ENCODE measurements around the gene GPSM1. TPM values are rescaled to one million over a fixed set of nuclear protein-coding genes. Genes with fewer than 3 reads are reported as not detected.

GPSM1 gene
- total RNA-seq, 1 experiment from 2014 or later, result 14.2 TPM

DNA sequence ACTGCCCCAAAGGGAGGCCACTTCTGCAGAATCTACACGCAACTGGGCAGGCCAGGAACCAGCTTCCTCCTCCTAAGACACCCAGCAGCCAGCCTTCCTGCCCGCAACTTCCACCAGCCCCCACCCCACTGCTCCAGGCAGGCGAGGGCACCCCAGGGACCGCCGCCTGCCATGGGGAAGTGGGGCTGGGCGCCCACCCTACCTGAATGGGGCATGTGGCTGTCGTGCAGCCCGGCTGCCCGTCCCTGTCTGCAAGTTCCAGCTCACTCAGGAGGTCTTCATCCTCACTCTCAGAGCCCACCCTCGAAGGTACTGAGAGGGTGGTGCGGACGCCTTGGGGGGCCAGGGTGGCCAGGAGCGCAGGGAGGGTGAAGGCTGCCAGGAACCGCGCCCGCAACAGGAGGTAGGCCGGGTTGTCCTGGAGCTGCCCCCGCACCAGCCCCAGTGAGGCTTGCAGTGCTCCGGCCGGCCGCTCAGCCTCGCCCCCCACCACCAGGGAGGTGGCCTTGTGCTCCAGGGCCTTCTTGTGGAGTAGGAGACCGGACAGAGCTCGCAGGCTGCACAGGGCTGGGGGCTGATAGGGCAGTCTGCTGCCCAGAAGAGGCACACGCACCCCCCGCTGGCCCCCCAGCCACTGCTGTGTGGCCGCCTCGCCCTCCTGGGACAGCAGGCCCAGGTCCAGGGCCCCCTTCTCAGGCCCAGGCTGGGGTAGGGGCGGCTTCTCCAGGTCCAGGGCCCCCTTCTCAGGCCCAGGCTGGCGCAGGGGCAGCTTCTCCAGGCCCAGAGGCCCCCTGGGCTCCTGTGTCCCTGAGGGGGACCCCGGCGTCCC is 50.2 kb downstream of the GPSM1 start:
- no peaks in the 10 kb centered on the region for H3K4me1 Mint-ChIP-seq
- POLR2A ChIA-PET, result interaction anchor here (0.8 kb wide), 1 partner anchor 247 kb away, joined by 3 read pairs; no protein-coding TSS in a partner anchor
- TF ChIP-seq NR3C1 (CRISPR knock-in tag; conservative IDR thresholded peaks at IDR 0.05; ENCODE audit: low read depth) (no peak), TCF7 (CRISPR knock-in tag; IDR thresholded peaks at IDR 0.05; ENCODE audit: low read depth) (no peak), CBFB (CRISPR knock-in tag; IDR thresholded peaks at IDR 0.05; ENCODE audit: low read depth) (no peak), SMAD3 (CRISPR knock-in tag; IDR thresholded peaks at IDR 0.05; ENCODE audit: borderline replicate concordance) (no peak), ELF4 (CRISPR knock-in tag; IDR thresholded peaks at IDR 0.05; ENCODE audit: low read depth) (no peak), MXD4 (CRISPR knock-in tag; IDR thresholded peaks at IDR 0.05; ENCODE audit: borderline replicate concordance) (no peak), ZBTB21 (CRISPR knock-in tag; IDR thresholded peaks at IDR 0.05; ENCODE audit: borderline replicate concordance) (no peak), GABPB1 (CRISPR knock-in tag; IDR thresholded peaks at IDR 0.05) (no peak), SOX15 (CRISPR knock-in tag; IDR thresholded peaks at IDR 0.05) (no peak), JAZF1 (CRISPR knock-in tag; IDR thresholded peaks at IDR 0.05) (no peak), SP1 (CRISPR knock-in tag; conservative IDR thresholded peaks at IDR 0.05) (no peak), HMGA2 (CRISPR knock-in tag; IDR thresholded peaks at IDR 0.05) (no peak)
- TF ChIP-seq, protein P1, sequence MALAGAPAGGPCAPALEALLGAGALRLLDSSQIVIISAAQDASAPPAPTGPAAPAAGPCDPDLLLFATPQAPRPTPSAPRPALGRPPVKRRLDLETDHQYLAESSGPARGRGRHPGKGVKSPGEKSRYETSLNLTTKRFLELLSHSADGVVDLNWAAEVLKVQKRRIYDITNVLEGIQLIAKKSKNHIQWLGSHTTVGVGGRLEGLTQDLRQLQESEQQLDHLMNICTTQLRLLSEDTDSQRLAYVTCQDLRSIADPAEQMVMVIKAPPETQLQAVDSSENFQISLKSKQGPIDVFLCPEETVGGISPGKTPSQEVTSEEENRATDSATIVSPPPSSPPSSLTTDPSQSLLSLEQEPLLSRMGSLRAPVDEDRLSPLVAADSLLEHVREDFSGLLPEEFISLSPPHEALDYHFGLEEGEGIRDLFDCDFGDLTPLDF (CRISPR knock-in tag; IDR thresholded peaks at IDR 0.05), result no peak
- TF ChIP-seq, protein P2, sequence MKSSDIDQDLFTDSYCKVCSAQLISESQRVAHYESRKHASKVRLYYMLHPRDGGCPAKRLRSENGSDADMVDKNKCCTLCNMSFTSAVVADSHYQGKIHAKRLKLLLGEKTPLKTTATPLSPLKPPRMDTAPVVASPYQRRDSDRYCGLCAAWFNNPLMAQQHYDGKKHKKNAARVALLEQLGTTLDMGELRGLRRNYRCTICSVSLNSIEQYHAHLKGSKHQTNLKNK (CRISPR knock-in tag; IDR thresholded peaks at IDR 0.05), result no peak
- TF ChIP-seq, protein P3, sequence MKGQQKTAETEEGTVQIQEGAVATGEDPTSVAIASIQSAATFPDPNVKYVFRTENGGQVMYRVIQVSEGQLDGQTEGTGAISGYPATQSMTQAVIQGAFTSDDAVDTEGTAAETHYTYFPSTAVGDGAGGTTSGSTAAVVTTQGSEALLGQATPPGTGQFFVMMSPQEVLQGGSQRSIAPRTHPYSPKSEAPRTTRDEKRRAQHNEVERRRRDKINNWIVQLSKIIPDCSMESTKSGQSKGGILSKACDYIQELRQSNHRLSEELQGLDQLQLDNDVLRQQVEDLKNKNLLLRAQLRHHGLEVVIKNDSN (CRISPR knock-in tag; IDR thresholded peaks at IDR 0.05), result no peak
- TF ChIP-seq, protein P4, sequence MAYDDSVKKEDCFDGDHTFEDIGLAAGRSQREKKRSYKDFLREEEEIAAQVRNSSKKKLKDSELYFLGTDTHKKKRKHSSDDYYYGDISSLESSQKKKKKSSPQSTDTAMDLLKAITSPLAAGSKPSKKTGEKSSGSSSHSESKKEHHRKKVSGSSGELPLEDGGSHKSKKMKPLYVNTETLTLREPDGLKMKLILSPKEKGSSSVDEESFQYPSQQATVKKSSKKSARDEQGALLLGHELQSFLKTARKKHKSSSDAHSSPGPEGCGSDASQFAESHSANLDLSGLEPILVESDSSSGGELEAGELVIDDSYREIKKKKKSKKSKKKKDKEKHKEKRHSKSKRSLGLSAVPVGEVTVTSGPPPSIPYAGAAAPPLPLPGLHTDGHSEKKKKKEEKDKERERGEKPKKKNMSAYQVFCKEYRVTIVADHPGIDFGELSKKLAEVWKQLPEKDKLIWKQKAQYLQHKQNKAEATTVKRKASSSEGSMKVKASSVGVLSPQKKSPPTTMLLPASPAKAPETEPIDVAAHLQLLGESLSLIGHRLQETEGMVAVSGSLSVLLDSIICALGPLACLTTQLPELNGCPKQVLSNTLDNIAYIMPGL (CRISPR knock-in tag; IDR thresholded peaks at IDR 0.05), result no peak
- TF ChIP-seq, protein P5, sequence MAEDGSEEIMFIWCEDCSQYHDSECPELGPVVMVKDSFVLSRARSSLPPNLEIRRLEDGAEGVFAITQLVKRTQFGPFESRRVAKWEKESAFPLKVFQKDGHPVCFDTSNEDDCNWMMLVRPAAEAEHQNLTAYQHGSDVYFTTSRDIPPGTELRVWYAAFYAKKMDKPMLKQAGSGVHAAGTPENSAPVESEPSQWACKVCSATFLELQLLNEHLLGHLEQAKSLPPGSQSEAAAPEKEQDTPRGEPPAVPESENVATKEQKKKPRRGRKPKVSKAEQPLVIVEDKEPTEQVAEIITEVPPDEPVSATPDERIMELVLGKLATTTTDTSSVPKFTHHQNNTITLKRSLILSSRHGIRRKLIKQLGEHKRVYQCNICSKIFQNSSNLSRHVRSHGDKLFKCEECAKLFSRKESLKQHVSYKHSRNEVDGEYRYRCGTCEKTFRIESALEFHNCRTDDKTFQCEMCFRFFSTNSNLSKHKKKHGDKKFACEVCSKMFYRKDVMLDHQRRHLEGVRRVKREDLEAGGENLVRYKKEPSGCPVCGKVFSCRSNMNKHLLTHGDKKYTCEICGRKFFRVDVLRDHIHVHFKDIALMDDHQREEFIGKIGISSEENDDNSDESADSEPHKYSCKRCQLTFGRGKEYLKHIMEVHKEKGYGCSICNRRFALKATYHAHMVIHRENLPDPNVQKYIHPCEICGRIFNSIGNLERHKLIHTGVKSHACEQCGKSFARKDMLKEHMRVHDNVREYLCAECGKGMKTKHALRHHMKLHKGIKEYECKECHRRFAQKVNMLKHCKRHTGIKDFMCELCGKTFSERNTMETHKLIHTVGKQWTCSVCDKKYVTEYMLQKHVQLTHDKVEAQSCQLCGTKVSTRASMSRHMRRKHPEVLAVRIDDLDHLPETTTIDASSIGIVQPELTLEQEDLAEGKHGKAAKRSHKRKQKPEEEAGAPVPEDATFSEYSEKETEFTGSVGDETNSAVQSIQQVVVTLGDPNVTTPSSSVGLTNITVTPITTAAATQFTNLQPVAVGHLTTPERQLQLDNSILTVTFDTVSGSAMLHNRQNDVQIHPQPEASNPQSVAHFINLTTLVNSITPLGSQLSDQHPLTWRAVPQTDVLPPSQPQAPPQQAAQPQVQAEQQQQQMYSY (CRISPR knock-in tag; IDR thresholded peaks at IDR 0.05), result no peak
- TF ChIP-seq, protein P6, sequence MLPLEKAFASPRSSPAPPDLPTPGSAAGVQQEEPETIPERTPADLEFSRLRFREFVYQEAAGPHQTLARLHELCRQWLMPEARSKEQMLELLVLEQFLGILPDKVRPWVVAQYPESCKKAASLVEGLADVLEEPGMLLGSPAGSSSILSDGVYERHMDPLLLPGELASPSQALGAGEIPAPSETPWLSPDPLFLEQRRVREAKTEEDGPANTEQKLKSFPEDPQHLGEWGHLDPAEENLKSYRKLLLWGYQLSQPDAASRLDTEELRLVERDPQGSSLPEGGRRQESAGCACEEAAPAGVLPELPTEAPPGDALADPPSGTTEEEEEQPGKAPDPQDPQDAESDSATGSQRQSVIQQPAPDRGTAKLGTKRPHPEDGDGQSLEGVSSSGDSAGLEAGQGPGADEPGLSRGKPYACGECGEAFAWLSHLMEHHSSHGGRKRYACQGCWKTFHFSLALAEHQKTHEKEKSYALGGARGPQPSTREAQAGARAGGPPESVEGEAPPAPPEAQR (CRISPR knock-in tag; IDR thresholded peaks at IDR 0.05), result no peak
- TF ChIP-seq, protein P7, sequence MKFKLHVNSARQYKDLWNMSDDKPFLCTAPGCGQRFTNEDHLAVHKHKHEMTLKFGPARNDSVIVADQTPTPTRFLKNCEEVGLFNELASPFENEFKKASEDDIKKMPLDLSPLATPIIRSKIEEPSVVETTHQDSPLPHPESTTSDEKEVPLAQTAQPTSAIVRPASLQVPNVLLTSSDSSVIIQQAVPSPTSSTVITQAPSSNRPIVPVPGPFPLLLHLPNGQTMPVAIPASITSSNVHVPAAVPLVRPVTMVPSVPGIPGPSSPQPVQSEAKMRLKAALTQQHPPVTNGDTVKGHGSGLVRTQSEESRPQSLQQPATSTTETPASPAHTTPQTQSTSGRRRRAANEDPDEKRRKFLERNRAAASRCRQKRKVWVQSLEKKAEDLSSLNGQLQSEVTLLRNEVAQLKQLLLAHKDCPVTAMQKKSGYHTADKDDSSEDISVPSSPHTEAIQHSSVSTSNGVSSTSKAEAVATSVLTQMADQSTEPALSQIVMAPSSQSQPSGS (CRISPR knock-in tag; IDR thresholded peaks at IDR 0.05; ENCODE audit: borderline replicate concordance, low read depth), result no peak
- TF ChIP-seq, protein P8, sequence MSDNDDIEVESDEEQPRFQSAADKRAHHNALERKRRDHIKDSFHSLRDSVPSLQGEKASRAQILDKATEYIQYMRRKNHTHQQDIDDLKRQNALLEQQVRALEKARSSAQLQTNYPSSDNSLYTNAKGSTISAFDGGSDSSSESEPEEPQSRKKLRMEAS (CRISPR knock-in tag; IDR thresholded peaks at IDR 0.05), result no peak
- no peaks in the 10 kb centered on the region; the same call in none of the 2 replicates for H3K36me3 Mint-ChIP-seq
- H3K4me3 Mint-ChIP-seq, result no peak overlapping the region
- H3K27ac Mint-ChIP-seq, result no peak overlapping the region
- CTCF ChIA-PET, result interaction anchor here (0.8 to 1.2 kb wide), 2 partner anchors 24 to 38 kb away, joined by 3 to 4 read pairs; no protein-coding TSS in a partner anchor
- H3K9me3 Mint-ChIP-seq, result no peaks in the 10 kb centered on the region
- H3K27me3 Mint-ChIP-seq (ENCODE audit: low read depth), result no peaks in the 10 kb centered on the region
- no peak for ATAC-seq
- no peak for DNase-seq (ENCODE audit: low spot score)

Data from WTC11 (cell line).